Retinal pigment epithelial cell (primary cell): ENCODE data around the gene C11orf16.

Experiments
- DNase-seq: peaks from one replicate; pipeline ENCODE4 v3.0.0-alpha.2; 2010; ENCODE audit warnings: low read depth
- H3K4me3 ChIP-seq: 2 replicates; pipeline ENCODE4 v1.5.1; 2011; ENCODE audit warnings: mild to moderate bottlenecking, low read length, control low read depth, moderate library complexity
- CTCF ChIP-seq: conservative IDR thresholded peaks from 2 replicates; pipeline ENCODE4 v1.5.1; 2011; ENCODE audit warnings: low read depth, low read length, control low read depth, inconsistent platforms

The C11orf16 gene

GRCh38 chr11:8926236-8926635, 6.5 kb downstream of the C11orf16 start:
- DNase-seq: no peak
- no peak overlapping the region for H3K4me3 ChIP-seq
- no peak for TF ChIP-seq CTCF

- no peak for TF ChIP-seq CTCF
- DNase-seq: no peak
- no peak overlapping the region for H3K4me3 ChIP-seq
Observed at GRCh38 chr11:8925711-8926110, 7.0 kb downstream of the C11orf16 start.

- no peak overlapping the region for H3K4me3 ChIP-seq
- DNase-seq: no peak
- TF ChIP-seq CTCF: no peak
Observed at GRCh38 chr11:8922691-8923090, 10.1 kb downstream of the C11orf16 start.

GRCh38 chr11:8917157-8917825, 15.5 kb downstream of the C11orf16 start:
- H3K4me3 ChIP-seq: peak overlapping the region; percentile 20
- TF ChIP-seq CTCF: no peak
- DNase-seq: peak; percentile 85

- TF ChIP-seq CTCF: no peak
- no peak overlapping the region for H3K4me3 ChIP-seq
- no peak for DNase-seq
Observed at GRCh38 chr11:8914661-8915018, 18.1 kb downstream of the C11orf16 start.

GRCh38 chr11:8913961-8914660, 18.6 kb downstream of the C11orf16 start:
- TF ChIP-seq CTCF: peak; percentile 85
- no peak overlapping the region for H3K4me3 ChIP-seq
- no peak for DNase-seq
